Glutamatergic neuron (in vitro differentiated cells): Measurements from ENCODE around the gene ATF6B. TPM values are rescaled to one million over a fixed set of nuclear protein-coding genes. Genes with fewer than 3 reads are reported as not detected.
A peak's percentile ranks its signal among the peaks of the same experiment; 100 is the strongest.

ENCODE experiments used
- DNase-seq: peaks from one replicate; pipeline ENCODE4 v3.0.0; 2022
- H3K27ac Mint-ChIP-seq: one replicate; pipeline ENCODE4 v1.8.0; 2020; ENCODE audit warnings: mild to moderate bottlenecking, mixed read lengths, inconsistent platforms; ENCODE audit not compliant: unreplicated experiment
- H3K27me3 Mint-ChIP-seq: one replicate; pipeline ENCODE4 v1.8.0; 2020; ENCODE audit warnings: mild to moderate bottlenecking, moderate library complexity, mixed read lengths, inconsistent platforms; ENCODE audit not compliant: unreplicated experiment
- H3K36me3 Mint-ChIP-seq: one replicate; pipeline ENCODE4 v1.8.0; 2020; ENCODE audit warnings: mild to moderate bottlenecking, mixed read lengths, inconsistent platforms; ENCODE audit not compliant: unreplicated experiment
- H3K4me1 Mint-ChIP-seq: one replicate; pipeline ENCODE4 v1.8.0; 2020; ENCODE audit warnings: mild to moderate bottlenecking, low read depth, mixed read lengths, inconsistent platforms; ENCODE audit not compliant: unreplicated experiment
- H3K4me3 Mint-ChIP-seq: one replicate; pipeline ENCODE4 v1.8.0; 2020; ENCODE audit warnings: mild to moderate bottlenecking, mixed read lengths, inconsistent platforms; ENCODE audit not compliant: unreplicated experiment
- H3K9me3 Mint-ChIP-seq: one replicate; pipeline ENCODE4 v1.8.0; 2020; ENCODE audit warnings: mild to moderate bottlenecking, moderate library complexity, mixed read lengths, inconsistent platforms; ENCODE audit not compliant: unreplicated experiment
- total RNA-seq: library from RNA; stranded (reverse); fragmentation: NEBNext Ultra II Directional; extraction: Animal tissue kit (Norgen Biotek cat#: 25700); gene quantifications from one replicate; pipeline ENCODE4 v1.2.1, GENCODE V29; 2021; ENCODE audit not compliant: unreplicated experiment
- TF ChIP-seq, protein P1 (sequence below): fragments of 200-600 bp; sonication (generic); IDR thresholded peaks from one replicate; pipeline ENCODE4 v1.5.0; 2021; ENCODE audit not compliant: partially characterized antibody, unreplicated experiment

The ATF6B gene
- total RNA-seq, 1 donor from 2014 or later = 79.5 TPM

DNA sequence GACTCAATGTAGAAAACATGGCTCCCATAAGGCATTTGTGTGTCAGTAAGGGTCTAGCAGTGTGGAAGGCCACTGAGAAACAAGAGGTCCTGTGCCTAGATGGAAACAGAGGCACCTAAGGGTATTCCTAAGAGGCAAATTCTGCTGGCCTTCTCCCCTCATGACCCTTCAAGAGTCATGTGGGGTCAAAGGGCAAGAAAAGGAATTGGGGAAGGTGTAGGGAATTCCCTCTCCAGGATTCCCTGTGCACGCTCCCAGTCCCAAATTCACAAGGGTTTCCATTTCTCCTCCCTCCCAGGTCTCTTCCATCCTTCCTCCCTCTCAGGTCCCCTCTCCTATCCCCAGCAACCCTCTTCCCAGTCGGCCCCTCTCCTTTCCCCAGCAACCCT is 47.3 kb upstream of the ATF6B start:
- H3K27ac Mint-ChIP-seq = peak overlapping the region; percentile 95
- DNase-seq = no peak
- peak overlapping the region; percentile 94 for H3K4me3 Mint-ChIP-seq
- TF ChIP-seq, protein P1, sequence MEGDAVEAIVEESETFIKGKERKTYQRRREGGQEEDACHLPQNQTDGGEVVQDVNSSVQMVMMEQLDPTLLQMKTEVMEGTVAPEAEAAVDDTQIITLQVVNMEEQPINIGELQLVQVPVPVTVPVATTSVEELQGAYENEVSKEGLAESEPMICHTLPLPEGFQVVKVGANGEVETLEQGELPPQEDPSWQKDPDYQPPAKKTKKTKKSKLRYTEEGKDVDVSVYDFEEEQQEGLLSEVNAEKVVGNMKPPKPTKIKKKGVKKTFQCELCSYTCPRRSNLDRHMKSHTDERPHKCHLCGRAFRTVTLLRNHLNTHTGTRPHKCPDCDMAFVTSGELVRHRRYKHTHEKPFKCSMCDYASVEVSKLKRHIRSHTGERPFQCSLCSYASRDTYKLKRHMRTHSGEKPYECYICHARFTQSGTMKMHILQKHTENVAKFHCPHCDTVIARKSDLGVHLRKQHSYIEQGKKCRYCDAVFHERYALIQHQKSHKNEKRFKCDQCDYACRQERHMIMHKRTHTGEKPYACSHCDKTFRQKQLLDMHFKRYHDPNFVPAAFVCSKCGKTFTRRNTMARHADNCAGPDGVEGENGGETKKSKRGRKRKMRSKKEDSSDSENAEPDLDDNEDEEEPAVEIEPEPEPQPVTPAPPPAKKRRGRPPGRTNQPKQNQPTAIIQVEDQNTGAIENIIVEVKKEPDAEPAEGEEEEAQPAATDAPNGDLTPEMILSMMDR = no peak
- H3K4me1 Mint-ChIP-seq = peaks cover 36% of the 10 kb centered on the region
- H3K27me3 Mint-ChIP-seq = peaks cover 22% of the 10 kb centered on the region
- H3K36me3 Mint-ChIP-seq = peaks cover 5% of the 10 kb centered on the region
- peaks cover 22% of the 10 kb centered on the region for H3K9me3 Mint-ChIP-seq

DNA sequence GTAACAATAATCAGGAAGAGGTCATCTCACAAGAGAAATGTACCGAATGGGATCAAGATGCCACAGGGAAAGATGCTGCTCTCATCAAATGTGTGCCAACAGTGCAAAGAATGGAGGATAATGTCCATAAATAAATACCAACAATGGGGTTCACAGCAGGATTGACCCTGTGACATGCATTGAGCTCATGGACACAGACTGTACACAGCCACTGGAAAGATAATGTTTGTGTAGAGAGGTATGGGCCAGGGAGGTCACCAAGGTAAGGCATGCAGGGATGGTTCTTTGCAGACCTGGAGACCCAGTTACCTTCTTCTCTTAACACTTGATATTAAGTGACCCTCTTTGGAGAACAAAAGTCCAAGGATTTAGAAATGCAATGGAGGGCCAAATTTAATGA is 46.4 kb upstream of the ATF6B start:
- peaks cover 28% of the 10 kb centered on the region for H3K4me1 Mint-ChIP-seq

DNA sequence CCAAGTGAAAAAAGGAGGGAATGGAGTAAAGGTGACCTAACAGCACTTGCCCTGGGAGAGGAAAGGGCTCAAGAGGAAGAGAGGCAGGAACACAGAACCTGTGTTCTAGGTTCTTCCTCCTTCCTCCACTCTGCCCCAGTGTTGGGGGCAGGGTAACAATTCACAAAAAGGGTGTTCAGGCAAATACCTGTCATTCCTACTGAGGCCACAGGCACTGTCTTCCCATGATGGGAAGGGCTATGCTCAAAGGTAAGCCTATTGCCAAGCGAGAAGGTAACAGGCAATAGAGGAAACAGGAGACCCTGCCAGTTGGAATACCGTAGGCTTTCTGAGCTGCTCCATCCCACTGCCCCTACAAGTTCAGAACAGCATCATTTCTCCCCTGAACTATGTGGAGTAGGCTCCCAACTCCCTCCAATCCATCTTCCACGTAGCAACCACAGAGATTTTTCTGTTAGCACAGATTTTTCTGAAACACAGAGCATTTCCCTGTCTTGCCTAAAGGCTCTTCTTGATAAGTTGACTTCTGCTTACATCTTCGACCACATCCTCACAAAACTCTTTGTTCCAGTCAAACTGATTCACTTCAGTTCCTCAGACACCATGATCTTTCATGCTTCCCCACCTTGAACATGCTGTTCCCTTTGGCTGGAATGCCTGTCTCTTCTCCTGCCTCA is 45.1 kb upstream of the ATF6B start:
- TF ChIP-seq, protein P1 = no peak
- Mint-ChIP-seq H3K27me3 (peaks cover 14% of the 10 kb centered on the region), H3K9me3 (peaks cover 17% of the 10 kb centered on the region), H3K36me3 (peaks cover 6% of the 10 kb centered on the region), H3K4me3 (peak overlapping the region; percentile 94), H3K4me1 (peaks cover 25% of the 10 kb centered on the region), H3K27ac (no peak overlapping the region)
- no peak for DNase-seq

More for the DNA sequence above, 46.4 kb upstream of the ATF6B start:
- TF ChIP-seq, protein P1 = no peak
- H3K4me3 Mint-ChIP-seq = peak overlapping the region; percentile 94
- peaks cover 22% of the 10 kb centered on the region for H3K9me3 Mint-ChIP-seq
- H3K36me3 Mint-ChIP-seq = peaks cover 11% of the 10 kb centered on the region
- DNase-seq = no peak
- peaks cover 22% of the 10 kb centered on the region for H3K27me3 Mint-ChIP-seq
- peak overlapping the region; percentile 34 for H3K27ac Mint-ChIP-seq

DNA sequence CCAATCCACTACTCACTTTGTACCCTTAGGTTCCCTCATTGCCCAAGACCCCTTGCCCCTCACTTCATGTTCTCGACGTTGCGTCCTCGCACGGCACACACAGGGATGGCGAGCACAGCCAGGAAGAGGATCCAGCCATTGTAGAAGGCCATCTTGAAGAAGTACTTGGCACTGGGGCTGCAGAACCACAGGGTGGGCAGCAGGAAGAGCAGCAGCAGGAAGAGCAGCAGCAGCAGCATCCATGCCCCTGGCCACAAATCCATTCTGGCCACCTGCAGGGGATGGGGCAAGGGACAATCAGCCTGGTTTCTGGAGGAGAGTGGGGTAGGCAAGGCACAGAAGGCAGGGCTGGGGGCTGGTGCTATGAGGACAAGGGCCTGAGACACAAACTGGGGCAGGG is 43.2 kb upstream of the ATF6B start:
- Mint-ChIP-seq H3K27ac (no peak overlapping the region), H3K4me3 (peak overlapping the region; percentile 18), H3K36me3 (peaks cover 6% of the 10 kb centered on the region), H3K27me3 (peaks cover 6% of the 10 kb centered on the region), H3K4me1 (peaks cover 23% of the 10 kb centered on the region), H3K9me3 (peaks cover 13% of the 10 kb centered on the region)
- no peak for DNase-seq
- TF ChIP-seq, protein P1 = no peak

DNA sequence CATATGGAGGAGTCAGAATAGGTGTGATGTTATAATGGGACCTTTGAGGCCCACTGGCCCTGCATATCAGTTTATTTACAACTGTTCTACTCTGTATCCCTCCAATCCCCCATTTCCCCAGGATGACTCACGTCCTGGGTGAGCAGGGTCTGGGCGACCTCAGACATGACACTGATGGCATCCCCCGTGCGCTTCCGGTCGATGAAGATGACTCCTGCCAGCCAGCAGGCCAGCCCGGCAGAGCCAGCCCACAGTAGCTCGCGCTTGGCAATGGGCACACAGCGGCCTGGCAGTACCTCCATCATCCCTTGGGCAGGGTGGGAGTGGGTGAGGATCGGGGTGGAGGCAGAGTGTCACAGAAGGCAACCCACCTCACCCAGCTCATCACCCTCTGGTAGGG is 42.2 kb upstream of the ATF6B start:
- H3K4me3 Mint-ChIP-seq = no peak overlapping the region
- H3K27me3 Mint-ChIP-seq = peaks cover 6% of the 10 kb centered on the region
- DNase-seq = no peak
- no peak overlapping the region for H3K27ac Mint-ChIP-seq
- peaks cover 19% of the 10 kb centered on the region for H3K9me3 Mint-ChIP-seq
- peaks cover 21% of the 10 kb centered on the region for H3K4me1 Mint-ChIP-seq
- H3K36me3 Mint-ChIP-seq = peaks cover 6% of the 10 kb centered on the region
- TF ChIP-seq, protein P1 = no peak
